HepG2 (cell line): ENCODE results near the gene INKA2. TPM values are rescaled to one million over a fixed set of nuclear protein-coding genes. Genes with fewer than 3 reads are reported as not detected.

Experiments used
- ARID2 ChIP-seq: sonication (generic); formaldehyde crosslinking; IDR thresholded peaks from 2 replicates; pipeline ENCODE4 v1.8.1; 2022; ENCODE audit warnings: mild to moderate bottlenecking, missing genetic modification reagents, borderline replicate concordance
- ATF1 ChIP-seq: IDR thresholded peaks from 2 replicates; pipeline ENCODE4 v1.6.1; 2016; ENCODE audit warnings: mild to moderate bottlenecking, control low read depth
- CREM ChIP-seq, 2 experiments: sonication (generic) in 1 of 2; formaldehyde crosslinking in 1 of 2; IDR thresholded peaks; 2 replicates each; pipeline versions ENCODE4 v1.4.0 to v1.6.1; 2016 to 2020; ENCODE audit warnings: antibody characterized with exemption in 1 of 2, mild to moderate bottlenecking in 1 of 2, missing genetic modification reagents in 1 of 2
- EED ChIP-seq: sonication (generic); formaldehyde crosslinking; IDR thresholded peaks from 2 replicates; pipeline ENCODE4 v1.5.0; 2020; ENCODE audit warnings: mild to moderate bottlenecking, missing genetic modification reagents
- EP300 ChIP-seq, 3 experiments: sonication (generic) in 1 of 3; formaldehyde crosslinking in 1 of 3; IDR thresholded peaks; 2 replicates each; pipeline versions ENCODE4 v1.5.1 to v1.6.1; 2011 to 2020; ENCODE audit warnings: low read depth in 2 of 3, low read length in 2 of 3, borderline replicate concordance in 1 of 3, improper control_type of control experiment in 1 of 3, mild to moderate bottlenecking in 1 of 3, missing genetic modification reagents in 1 of 3, moderate library complexity in 1 of 3
- FOXA1 ChIP-seq, 2 experiments: fragments of 450-650 bp in 1 of 2; sonication (generic) in 1 of 2; formaldehyde crosslinking in 1 of 2; IDR thresholded peaks; 2 replicates each; pipeline versions ENCODE4 v1.4.0 to v1.6.1; 2016 to 2020; ENCODE audit warnings: missing genetic modification reagents in 1 of 2
- FOXC1 ChIP-seq: sonication (generic); formaldehyde crosslinking; IDR thresholded peaks from 2 replicates; pipeline ENCODE4 v1.8.0; 2022; ENCODE audit warnings: mild to moderate bottlenecking, missing genetic modification reagents, borderline replicate concordance
- KDM2A ChIP-seq: sonication (generic); formaldehyde crosslinking; IDR thresholded peaks from 2 replicates; pipeline ENCODE4 v1.4.0; 2020; ENCODE audit warnings: low read depth, missing genetic modification reagents, borderline replicate concordance
- KLF12 ChIP-seq: sonication (generic); formaldehyde crosslinking; IDR thresholded peaks from 2 replicates; pipeline ENCODE4 v1.4.0; 2020; ENCODE audit warnings: missing genetic modification reagents, borderline replicate concordance
- KLF16 ChIP-seq, 2 experiments: sonication (generic) in 1 of 2; formaldehyde crosslinking in 1 of 2; IDR thresholded peaks; 2 replicates each; pipeline versions ENCODE4 v1.6.1 to v1.8.0; 2016 to 2023; ENCODE audit warnings: missing genetic modification reagents in 2 of 2, missing compliant biosample characterization in 1 of 2
- MXD1 ChIP-seq: sonication (generic); formaldehyde crosslinking; IDR thresholded peaks from 2 replicates; pipeline ENCODE4 v1.4.0; 2020; ENCODE audit warnings: mild to moderate bottlenecking, missing genetic modification reagents
- RXRB ChIP-seq: IDR thresholded peaks from 2 replicates; pipeline ENCODE4 v1.6.1; 2016; ENCODE audit warnings: borderline replicate concordance, missing genetic modification reagents, missing compliant biosample characterization
- STAG1 ChIP-seq: sonication (generic); formaldehyde crosslinking; IDR thresholded peaks from 2 replicates; pipeline ENCODE4 v1.4.0; 2020; ENCODE audit warnings: missing genetic modification reagents
- ZNF251 ChIP-seq: sonication (generic); formaldehyde crosslinking; IDR thresholded peaks from 2 replicates; pipeline ENCODE4 v1.9.0; 2021; ENCODE audit warnings: mild to moderate bottlenecking, missing genetic modification reagents
- ZNF253 ChIP-seq: sonication (generic); formaldehyde crosslinking; IDR thresholded peaks from 2 replicates; pipeline ENCODE4 v1.8.0; 2022; ENCODE audit warnings: mild to moderate bottlenecking, missing genetic modification reagents, borderline replicate concordance
- ZNF883 ChIP-seq: sonication (generic); formaldehyde crosslinking; IDR thresholded peaks from 2 replicates; pipeline ENCODE4 v1.5.1; 2020; ENCODE audit warnings: mild to moderate bottlenecking, missing genetic modification reagents; ENCODE audit errors: not compliant biosample characterization
- polyA plus RNA-seq, 8 experiments: library from polyadenylated mRNA; depleted of rRNA in 3 of 8; stranded (reverse) in 7 of 8; unstranded in 1 of 8; fragments of >200 nt; fragmentation: Illumina TruSeq in 4 of 8; extraction: Trizol in 4 of 8; gene quantifications; 2 replicates each; pipeline versions ENCODE4 v1.2.1 to v1.2.3, GENCODE V29; 2011 to 2016; ENCODE audit warnings: low read depth in 4 of 8, missing spikeins in 1 of 8, mixed read lengths in 1 of 8; ENCODE audit not compliant: insufficient read depth in 1 of 8
- total RNA-seq, 5 experiments: library from RNA; depleted of rRNA; stranded (reverse); fragments of >200 nt; fragmentation: Illumina TruSeq; extraction: Trizol; gene quantifications; 2 replicates each; pipeline ENCODE4 v1.2.3, GENCODE V29; 2016; ENCODE audit warnings: low read depth in 1 of 5
- TF ChIP-seq, protein P1 (sequence below): sonication (generic); formaldehyde crosslinking; IDR thresholded peaks from 2 replicates; pipeline ENCODE4 v1.8.1; 2022; ENCODE audit warnings: low read depth, mild to moderate bottlenecking, missing genetic modification reagents
- TF ChIP-seq, protein P2 (sequence below): sonication (generic); formaldehyde crosslinking; IDR thresholded peaks from 2 replicates; pipeline ENCODE4 v1.4.0; 2020; ENCODE audit warnings: missing genetic modification reagents
- TF ChIP-seq, protein P3 (sequence below): sonication (generic); formaldehyde crosslinking; IDR thresholded peaks from 2 replicates; pipeline ENCODE4 v1.5.1; 2020; ENCODE audit warnings: mild to moderate bottlenecking, missing genetic modification reagents

Gene INKA2
- total and polyA plus RNA-seq, 2 of the 13 experiments (the other 11 are each of a cell fraction or from before 2014, with no cell fraction given): 2.6 to 4.6 TPM

DNA sequence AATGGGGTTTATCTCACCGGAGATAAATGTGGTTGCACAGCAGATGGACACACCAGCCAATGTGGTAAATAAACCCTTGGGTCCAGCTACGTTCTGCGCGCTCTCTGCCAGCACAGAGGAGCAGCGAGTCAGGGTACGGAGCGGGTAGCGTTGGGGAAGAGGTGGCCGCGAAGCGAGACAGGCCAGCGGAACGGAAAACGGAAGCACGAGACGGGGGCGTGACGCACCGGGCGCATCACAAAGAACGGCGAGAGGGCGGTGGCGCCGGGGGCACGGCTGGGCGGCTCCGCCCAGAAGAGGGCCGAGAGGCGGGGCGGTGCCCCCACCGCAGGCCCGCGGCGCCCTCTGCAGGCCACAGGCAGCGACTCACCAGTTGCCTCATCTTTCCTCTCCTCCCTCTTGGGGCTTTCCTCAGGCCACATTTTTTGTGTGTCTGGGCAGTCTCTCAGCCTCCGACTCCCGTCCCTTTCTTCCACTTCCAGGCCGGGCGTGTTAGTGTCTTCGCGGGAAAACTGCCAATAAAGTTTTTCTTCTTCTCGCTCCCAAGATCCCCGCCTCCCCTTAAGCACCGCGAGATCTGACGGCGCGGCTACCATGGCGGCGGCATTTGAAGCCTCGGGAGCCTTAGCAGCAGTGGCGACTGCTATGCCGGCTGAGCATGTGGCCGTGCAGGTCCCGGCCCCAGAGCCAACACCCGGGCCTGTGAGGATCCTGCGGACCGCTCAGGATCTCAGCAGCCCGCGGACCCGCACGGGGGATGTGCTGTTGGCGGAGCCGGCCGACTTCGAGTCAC, 16.3 kb upstream of the INKA2 start, which contains the start of gene DDX20 (continued):
- TF ChIP-seq, protein P1, sequence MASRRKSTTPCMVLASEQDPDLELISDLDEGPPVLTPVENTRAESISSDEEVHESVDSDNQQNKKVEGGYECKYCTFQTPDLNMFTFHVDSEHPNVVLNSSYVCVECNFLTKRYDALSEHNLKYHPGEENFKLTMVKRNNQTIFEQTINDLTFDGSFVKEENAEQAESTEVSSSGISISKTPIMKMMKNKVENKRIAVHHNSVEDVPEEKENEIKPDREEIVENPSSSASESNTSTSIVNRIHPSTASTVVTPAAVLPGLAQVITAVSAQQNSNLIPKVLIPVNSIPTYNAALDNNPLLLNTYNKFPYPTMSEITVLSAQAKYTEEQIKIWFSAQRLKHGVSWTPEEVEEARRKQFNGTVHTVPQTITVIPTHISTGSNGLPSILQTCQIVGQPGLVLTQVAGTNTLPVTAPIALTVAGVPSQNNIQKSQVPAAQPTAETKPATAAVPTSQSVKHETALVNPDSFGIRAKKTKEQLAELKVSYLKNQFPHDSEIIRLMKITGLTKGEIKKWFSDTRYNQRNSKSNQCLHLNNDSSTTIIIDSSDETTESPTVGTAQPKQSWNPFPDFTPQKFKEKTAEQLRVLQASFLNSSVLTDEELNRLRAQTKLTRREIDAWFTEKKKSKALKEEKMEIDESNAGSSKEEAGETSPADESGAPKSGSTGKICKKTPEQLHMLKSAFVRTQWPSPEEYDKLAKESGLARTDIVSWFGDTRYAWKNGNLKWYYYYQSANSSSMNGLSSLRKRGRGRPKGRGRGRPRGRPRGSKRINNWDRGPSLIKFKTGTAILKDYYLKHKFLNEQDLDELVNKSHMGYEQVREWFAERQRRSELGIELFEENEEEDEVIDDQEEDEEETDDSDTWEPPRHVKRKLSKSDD (CRISPR knock-in tag): peak; percentile 75
- TF ChIP-seq KDM2A (CRISPR knock-in tag): peak; percentile 95
- TF ChIP-seq, protein P2, sequence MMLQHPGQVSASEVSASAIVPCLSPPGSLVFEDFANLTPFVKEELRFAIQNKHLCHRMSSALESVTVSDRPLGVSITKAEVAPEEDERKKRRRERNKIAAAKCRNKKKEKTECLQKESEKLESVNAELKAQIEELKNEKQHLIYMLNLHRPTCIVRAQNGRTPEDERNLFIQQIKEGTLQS: no peak
- peak; percentile 42 for TF ChIP-seq ZNF883
- TF ChIP-seq KLF16 (CRISPR knock-in tag; IDR thresholded peaks at IDR 0.05): peak in 1 of 2 experiments; percentile 94; a peak in 2 of 4 replicates
- TF ChIP-seq ATF1: peak; percentile 33; the same call in 1 of the 2 replicates
- no peak; the same call in 1 of the 2 replicates for TF ChIP-seq EED (CRISPR knock-in tag)
- TF ChIP-seq CREM (IDR thresholded peaks at IDR 0.05): no peak
- TF ChIP-seq CREM (CRISPR knock-in tag; IDR thresholded peaks at IDR 0.05): 0 out of 2 replicates have a peak, but pooled peaks have one; percentile 4
- TF ChIP-seq ZNF253 (CRISPR knock-in tag): peak; percentile 15
- no peak for TF ChIP-seq ZNF251
- TF ChIP-seq, protein P3, sequence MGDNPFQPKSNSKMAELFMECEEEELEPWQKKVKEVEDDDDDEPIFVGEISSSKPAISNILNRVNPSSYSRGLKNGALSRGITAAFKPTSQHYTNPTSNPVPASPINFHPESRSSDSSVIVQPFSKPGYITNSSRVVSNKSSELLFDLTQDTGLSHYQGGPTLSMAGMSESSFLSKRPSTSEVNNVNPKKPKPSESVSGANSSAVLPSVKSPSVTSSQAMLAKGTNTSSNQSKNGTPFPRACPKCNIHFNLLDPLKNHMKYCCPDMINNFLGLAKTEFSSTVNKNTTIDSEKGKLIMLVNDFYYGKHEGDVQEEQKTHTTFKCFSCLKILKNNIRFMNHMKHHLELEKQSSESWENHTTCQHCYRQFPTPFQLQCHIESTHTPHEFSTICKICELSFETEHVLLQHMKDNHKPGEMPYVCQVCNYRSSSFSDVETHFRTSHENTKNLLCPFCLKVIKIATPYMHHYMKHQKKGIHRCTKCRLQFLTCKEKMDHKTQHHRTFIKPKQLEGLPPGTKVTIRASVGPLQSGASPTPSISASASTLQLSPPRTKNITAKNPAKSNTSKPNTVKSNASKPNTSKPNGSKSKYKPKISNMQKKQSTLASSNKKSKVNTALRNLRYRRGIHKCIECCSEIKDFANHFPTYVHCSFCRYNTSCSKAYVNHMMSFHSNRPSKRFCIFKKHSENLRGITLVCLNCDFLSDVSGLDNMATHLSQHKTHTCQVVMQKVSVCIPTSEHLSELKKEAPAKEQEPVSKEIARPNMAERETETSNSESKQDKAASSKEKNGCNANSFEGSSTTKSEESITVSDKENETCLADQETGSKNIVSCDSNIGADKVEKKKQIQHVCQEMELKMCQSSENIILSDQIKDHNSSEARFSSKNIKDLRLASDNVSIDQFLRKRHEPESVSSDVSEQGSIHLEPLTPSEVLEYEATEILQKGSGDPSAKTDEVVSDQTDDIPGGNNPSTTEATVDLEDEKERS (CRISPR knock-in tag): peak; percentile 64; the same call in 1 of the 2 replicates
- no peak for TF ChIP-seq FOXA1 (IDR thresholded peaks at IDR 0.05)
- peak; percentile 31; the same call in 1 of the 2 replicates for TF ChIP-seq FOXA1 (CRISPR knock-in tag; IDR thresholded peaks at IDR 0.05)
- peak; percentile 44; the same call in 1 of the 2 replicates for TF ChIP-seq RXRB (CRISPR knock-in tag)
- no peak for TF ChIP-seq FOXC1 (CRISPR knock-in tag)
- TF ChIP-seq ARID2: no peak
- TF ChIP-seq MXD1 (CRISPR knock-in tag): peak; percentile 97; the same call in 1 of the 2 replicates
- TF ChIP-seq KLF12 (CRISPR knock-in tag): peak; percentile 96
- peak; percentile 57 for TF ChIP-seq STAG1 (CRISPR knock-in tag)
- peak; percentile 17 to 26; a peak in 1 of 4 replicates for TF ChIP-seq EP300 (IDR thresholded peaks at IDR 0.05; ENCODE audit: low read depth in 2 of 2, low read length in 2 of 2)
- no peak for TF ChIP-seq EP300 (CRISPR knock-in tag; IDR thresholded peaks at IDR 0.05; ENCODE audit: borderline replicate concordance)
